Measurements from ENCODE around the gene FPR2.
A peak's percentile ranks its signal among the peaks of the same experiment; 100 is the strongest.

Gene FPR2, protein sequence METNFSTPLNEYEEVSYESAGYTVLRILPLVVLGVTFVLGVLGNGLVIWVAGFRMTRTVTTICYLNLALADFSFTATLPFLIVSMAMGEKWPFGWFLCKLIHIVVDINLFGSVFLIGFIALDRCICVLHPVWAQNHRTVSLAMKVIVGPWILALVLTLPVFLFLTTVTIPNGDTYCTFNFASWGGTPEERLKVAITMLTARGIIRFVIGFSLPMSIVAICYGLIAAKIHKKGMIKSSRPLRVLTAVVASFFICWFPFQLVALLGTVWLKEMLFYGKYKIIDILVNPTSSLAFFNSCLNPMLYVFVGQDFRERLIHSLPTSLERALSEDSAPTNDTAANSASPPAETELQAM

DNA sequence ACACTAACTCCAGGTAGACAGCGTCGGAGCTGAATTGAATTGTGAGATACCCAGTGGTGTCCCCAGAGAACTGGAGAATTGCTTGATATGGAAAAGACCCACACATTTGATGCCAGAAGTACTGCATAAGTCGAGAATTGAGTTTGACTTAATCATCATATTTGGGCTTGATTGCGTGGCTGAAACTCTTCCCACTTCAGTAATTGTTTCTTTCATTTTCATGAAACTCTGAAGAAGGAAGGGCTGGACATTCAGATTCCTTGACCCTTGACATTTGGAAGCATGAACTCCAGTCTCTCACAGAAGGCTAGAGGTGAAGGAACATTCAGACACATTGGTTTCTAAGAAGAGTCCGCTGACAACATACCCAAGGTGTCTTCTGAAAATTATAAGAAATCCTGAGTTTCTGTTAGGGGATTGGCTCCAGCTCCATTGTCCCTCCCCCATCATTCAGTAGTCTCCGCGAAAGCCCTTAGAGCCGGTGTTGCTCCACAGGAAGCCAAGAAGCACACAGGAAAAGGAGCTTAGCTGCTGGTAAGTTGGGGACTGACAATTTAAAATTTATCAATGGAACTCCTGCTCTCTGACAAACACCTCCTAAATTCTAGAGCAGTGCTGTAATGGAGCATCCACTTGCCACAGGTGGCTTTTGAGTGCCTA lies at the start of gene FPR2:
FPR2 (plus strand) TSS at position 484 of the 660 bp plus-strand sequence. CDS start 7,479 bp downstream, outside the sequence.
- TF ChIP-seq EZH2phosphoT487 (IDR thresholded peaks at IDR 0.05; ENCODE audit: low read depth) = no peak
- TF ChIP-seq, protein P1, sequence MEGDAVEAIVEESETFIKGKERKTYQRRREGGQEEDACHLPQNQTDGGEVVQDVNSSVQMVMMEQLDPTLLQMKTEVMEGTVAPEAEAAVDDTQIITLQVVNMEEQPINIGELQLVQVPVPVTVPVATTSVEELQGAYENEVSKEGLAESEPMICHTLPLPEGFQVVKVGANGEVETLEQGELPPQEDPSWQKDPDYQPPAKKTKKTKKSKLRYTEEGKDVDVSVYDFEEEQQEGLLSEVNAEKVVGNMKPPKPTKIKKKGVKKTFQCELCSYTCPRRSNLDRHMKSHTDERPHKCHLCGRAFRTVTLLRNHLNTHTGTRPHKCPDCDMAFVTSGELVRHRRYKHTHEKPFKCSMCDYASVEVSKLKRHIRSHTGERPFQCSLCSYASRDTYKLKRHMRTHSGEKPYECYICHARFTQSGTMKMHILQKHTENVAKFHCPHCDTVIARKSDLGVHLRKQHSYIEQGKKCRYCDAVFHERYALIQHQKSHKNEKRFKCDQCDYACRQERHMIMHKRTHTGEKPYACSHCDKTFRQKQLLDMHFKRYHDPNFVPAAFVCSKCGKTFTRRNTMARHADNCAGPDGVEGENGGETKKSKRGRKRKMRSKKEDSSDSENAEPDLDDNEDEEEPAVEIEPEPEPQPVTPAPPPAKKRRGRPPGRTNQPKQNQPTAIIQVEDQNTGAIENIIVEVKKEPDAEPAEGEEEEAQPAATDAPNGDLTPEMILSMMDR (IDR thresholded peaks at IDR 0.05; ENCODE audit: low read depth, low read length) = no peak

GRCh38 chr19:51711702-51712101 lies 49.3 kb upstream of the FPR2 start:
- Histone ChIP-seq H4K20me1 (ENCODE audit: insufficient read depth, low read length) (no peaks in the 10 kb centered on the region), H2AFZ (ENCODE audit: low read depth, low read length) (no peak overlapping the region), H3K27ac (ENCODE audit: low read length) (no peak overlapping the region), H3K9ac (ENCODE audit: low read length) (no peak overlapping the region), H3K36me3 (replicated peaks; ENCODE audit: low read depth, low read length) (peaks cover 3% of the 10 kb centered on the region), H3K4me1 (ENCODE audit: low read length) (peaks cover 15% of the 10 kb centered on the region), H3K9me3 (ENCODE audit: insufficient read depth, low read length) (no peaks in the 10 kb centered on the region), H3K4me2 (ENCODE audit: low read length) (no peak overlapping the region), H3K79me2 (ENCODE audit: low read length) (no peaks in the 10 kb centered on the region), H3K4me3 (ENCODE audit: low read length) (no peak overlapping the region), H3K27me3 (ENCODE audit: low read depth, low read length) (peaks cover 9% of the 10 kb centered on the region; the same call in 1 of the 2 replicates)
- TF ChIP-seq, protein P1 (IDR thresholded peaks at IDR 0.05; ENCODE audit: low read depth, low read length) = no peak
- no peak for TF ChIP-seq EZH2phosphoT487 (IDR thresholded peaks at IDR 0.05; ENCODE audit: low read depth)

More for the DNA sequence above, at the start of gene FPR2:
- Histone ChIP-seq H4K20me1 (ENCODE audit: insufficient read depth, low read length) (no peaks in the 10 kb centered on the region), H3K4me2 (ENCODE audit: low read length) (no peak within 1 kb of the TSS), H3K27ac (ENCODE audit: low read length) (no peak within 1 kb of the TSS), H3K4me3 (ENCODE audit: low read length) (no peak within 1 kb of the TSS), H3K27me3 (ENCODE audit: low read depth, low read length) (peaks cover 17% of the 10 kb centered on the region), H3K4me1 (ENCODE audit: low read length) (peaks cover 8% of the 10 kb centered on the region; the same call in 1 of the 2 replicates), H2AFZ (ENCODE audit: low read depth, low read length) (no peak within 1 kb of the TSS), H3K79me2 (ENCODE audit: low read length) (no peaks in the 10 kb centered on the region), H3K9me3 (ENCODE audit: insufficient read depth, low read length) (no peaks in the 10 kb centered on the region), H3K9ac (ENCODE audit: low read length) (no peak within 1 kb of the TSS), H3K36me3 (replicated peaks; ENCODE audit: low read depth, low read length) (no peaks in the 10 kb centered on the region)

DNA sequence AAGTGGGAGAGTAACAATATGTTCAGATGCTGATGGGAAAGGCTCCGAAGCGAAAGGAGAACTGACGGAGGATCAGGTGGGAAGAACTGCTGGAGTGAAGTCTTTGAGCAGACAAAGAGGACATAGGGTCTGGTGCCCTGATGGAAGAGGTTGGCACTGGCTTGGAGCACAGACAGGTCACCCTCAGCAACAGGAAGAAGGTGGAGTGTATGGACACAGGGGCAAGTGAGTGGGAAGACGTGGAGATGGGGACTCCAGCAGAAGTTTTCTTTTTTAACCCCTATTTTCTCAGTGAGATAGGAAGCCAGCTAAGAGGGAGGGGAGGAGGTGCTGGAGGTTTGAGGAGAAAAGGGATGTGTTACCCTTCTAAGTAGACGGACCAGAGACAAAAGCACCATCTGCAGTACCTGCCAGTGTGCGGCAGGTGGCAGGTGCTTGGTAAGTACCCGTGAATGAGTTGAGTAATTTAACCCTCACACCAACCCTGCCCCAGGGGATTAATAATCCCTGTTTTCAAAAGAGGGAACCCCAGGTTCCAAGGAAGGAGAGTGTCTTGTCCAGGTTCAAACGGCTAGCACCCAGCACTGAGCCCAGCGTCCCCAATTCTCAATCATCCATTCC lies 48.4 kb upstream of the FPR2 start:
- TF ChIP-seq, protein P1 (IDR thresholded peaks at IDR 0.05; ENCODE audit: low read depth, low read length) = peak; percentile 68
- no peak for TF ChIP-seq EZH2phosphoT487 (IDR thresholded peaks at IDR 0.05; ENCODE audit: low read depth)
- Histone ChIP-seq H3K4me3 (ENCODE audit: low read length) (no peak overlapping the region), H3K36me3 (replicated peaks; ENCODE audit: low read depth, low read length) (peaks cover 3% of the 10 kb centered on the region), H3K9me3 (ENCODE audit: insufficient read depth, low read length) (no peaks in the 10 kb centered on the region), H3K79me2 (ENCODE audit: low read length) (no peaks in the 10 kb centered on the region), H3K4me2 (ENCODE audit: low read length) (no peak overlapping the region), H3K27ac (ENCODE audit: low read length) (no peak overlapping the region), H3K9ac (ENCODE audit: low read length) (no peak overlapping the region), H3K27me3 (ENCODE audit: low read depth, low read length) (peaks cover 9% of the 10 kb centered on the region; the same call in 1 of the 2 replicates), H4K20me1 (ENCODE audit: insufficient read depth, low read length) (no peaks in the 10 kb centered on the region), H3K4me1 (ENCODE audit: low read length) (peaks cover 15% of the 10 kb centered on the region), H2AFZ (ENCODE audit: low read depth, low read length) (no peak overlapping the region)
